ENCODE measurements around the gene MEGF6.

- no peak for TF ChIP-seq CTCF (IDR thresholded peaks at IDR 0.05; ENCODE audit: low read depth, low read length, poor library complexity, severe bottlenecking)
- TF ChIP-seq EZH2phosphoT487 (IDR thresholded peaks at IDR 0.05; ENCODE audit: borderline replicate concordance, low read length): no peak
Observed at GRCh38 chr1:3570066-3570986, 41.0 kb downstream of the MEGF6 start.
